Endometrial microvascular endothelial cells (primary cell): ENCODE results near the gene HOXC6. TPM values are rescaled to one million over a fixed set of nuclear protein-coding genes. Genes with fewer than 3 reads are reported as not detected.

Source experiments
- in situ Hi-C: cut with HindIII; loops from 2 replicates; pipeline ENCODE4 v1.10.0; 2017; ENCODE audit warnings: low sequenced_read_pairs, low pct_unique_long_range_greater_than_20kb; ENCODE audit errors: inconsistent ontology term
- total RNA-seq: library from RNA; depleted of rRNA; stranded (reverse); fragments of >200 nt; gene quantifications from one replicate; pipeline ENCODE4 v1.2.3, GENCODE V29; 2015; ENCODE audit errors: inconsistent ontology term

The HOXC6 gene
- total RNA-seq, 1 donor from 2014 or later = not detected

DNA sequence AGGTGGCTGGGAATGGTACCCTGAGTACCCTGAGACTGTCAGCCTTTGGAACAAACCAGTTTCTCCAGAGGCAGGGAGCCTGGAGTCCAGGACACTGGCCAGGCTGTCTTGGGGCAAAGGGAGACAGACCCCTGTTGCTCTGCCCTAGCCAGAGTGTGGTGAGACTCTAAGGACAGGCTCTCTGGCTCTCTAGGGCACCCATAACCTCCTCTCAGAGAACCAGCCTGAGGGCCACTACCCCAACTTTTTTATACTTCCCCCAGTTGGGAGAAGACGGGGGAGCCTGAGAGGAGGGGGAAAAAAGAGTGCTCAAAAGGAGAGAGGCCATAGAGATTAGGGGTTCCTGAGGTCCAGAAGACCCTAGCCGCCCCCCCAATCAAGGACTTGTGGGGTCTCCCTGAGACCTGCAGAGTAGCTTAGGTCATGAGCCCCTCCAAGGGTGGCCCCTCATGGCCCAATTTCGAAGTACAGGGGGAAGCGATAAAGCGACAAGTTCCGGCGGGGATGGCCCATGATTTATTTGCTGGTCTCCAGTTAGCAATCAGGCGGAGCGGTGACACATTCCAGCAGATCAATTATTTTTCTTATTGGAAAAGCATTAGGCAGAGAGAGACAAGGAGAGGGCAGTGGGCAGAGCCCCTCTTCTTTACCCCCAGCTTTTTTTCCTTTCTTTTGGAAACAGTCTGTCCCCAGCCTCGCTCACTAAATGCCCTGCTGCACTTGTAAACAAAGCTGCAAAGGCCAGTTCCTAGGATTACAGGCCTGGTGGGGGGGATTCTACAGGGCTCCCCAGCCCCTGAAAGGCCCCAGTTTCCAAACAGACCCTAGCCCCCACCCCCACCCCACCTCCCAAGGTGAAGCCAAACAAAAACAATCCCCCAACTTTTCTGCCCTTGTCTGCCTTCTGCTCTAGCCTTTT is 17.9 kb upstream of the HOXC6 start:
- in situ Hi-C loops = loop anchor here (25.0 kb wide), 1 partner anchor 202 kb away; no protein-coding TSS in a partner anchor

DNA sequence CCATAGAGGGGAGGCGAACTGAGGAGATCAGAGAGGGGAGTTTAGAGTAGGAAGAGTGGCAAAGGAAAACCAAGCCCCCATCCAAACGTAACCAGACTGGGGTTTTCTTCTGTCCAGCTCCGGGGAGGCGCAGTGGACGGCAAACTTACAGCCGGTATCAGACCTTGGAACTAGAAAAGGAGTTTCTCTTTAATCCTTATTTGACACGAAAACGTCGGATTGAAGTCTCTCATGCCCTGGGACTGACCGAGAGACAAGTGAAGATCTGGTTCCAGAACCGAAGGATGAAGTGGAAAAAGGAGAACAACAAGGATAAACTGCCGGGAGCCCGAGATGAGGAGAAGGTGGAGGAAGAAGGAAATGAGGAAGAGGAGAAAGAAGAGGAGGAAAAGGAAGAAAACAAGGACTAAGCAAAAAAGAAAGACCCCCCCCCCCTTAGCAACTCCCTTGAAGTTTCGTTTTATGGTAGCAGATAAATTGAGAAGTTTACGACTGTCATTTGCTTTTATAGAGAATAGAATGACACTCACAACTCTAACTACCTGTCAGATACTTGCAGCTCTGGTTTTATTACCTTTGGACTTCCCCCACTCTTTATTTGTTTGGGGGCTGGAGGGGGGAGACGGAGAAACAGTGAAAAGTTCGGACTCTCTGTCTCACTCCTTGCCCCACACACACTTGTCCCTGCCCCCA is 17.1 kb upstream of the HOXC6 start:
- in situ Hi-C loops = loop anchor here (25.0 kb wide), 1 partner anchor 201 kb away; no protein-coding TSS in a partner anchor

DNA sequence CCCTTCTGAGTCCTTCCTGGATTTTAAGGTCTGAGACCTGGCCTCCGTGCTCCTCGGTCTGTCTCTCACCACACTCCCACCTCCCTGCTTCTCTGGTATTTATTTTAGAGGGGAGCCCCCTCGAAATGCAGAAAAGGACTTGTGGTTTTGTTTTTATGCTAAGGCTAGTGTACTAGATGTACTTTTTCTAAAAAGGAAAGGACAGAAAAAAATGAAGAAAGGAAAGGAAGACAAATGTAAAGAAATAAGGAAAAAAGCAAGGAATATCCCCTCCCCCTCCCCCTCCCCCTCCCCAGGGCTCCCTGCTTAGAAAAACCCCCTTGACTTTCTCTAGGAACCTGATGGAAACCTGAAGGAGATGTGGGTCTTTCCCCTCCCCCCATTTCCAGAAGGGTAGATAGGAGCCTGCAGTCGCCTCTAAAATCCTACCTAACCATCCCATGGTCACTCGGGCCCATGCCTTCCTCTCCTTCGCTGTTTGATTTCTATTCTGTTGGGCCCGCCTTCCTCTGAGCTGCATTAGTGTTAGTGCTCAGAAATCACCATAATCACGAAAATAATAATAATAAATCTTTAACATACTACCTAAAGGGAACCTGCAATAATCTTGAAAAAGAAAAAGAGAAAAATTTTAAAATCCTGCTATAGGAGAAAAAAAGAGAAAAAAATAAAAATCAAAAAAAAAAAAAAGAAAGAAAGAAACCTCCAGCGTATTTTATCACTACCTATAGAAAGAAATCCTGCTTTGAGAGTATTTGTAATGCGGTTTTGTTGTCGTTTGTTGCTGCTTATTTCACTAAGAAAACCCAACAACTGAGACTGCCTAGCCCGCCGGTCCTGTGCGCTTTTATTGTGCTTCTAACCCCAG is 16.3 kb upstream of the HOXC6 start:
- in situ Hi-C loops = loop anchor here (25.0 kb wide), 1 partner anchor 200 kb away; no protein-coding TSS in a partner anchor

DNA sequence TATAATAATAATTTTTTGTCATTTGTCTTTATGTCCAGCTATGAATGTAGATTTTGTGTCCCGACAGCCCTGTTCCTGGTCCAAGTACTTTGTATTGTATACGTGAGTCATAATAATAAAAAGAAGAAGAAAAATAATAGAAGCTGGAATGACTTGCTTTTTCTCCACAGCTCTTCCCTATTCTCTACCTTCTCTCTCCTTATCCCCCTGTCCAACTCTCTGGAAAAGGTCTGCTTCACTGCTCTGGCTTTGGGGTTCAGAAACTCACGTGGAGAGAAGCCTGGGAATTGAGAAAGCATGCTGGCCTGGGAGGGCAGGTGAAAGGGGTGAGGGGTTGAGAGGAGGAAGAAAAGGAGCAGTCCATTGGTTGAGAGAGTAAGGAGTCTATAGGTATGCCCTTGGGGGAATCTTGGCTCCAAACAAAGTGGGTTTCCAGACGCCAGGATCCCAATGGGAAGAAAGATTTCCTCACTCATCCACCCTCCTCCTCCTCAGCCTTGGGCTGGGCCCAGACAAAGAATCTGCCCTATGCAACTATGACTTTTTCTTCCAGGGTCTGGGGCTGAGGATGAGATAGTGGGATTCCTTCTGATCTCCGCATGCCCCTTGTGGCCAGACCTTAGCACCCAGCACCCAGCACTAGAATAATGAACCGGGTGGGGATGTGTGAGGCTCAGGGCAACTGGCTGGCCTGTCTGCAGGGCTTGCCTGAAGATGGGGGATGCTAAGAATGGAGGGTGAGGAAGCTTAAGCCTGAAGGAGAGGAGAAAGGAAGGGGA is 15.4 kb upstream of the HOXC6 start:
- in situ Hi-C loops = loop anchor here (25.0 kb wide), 1 partner anchor 199 kb away; no protein-coding TSS in a partner anchor

DNA sequence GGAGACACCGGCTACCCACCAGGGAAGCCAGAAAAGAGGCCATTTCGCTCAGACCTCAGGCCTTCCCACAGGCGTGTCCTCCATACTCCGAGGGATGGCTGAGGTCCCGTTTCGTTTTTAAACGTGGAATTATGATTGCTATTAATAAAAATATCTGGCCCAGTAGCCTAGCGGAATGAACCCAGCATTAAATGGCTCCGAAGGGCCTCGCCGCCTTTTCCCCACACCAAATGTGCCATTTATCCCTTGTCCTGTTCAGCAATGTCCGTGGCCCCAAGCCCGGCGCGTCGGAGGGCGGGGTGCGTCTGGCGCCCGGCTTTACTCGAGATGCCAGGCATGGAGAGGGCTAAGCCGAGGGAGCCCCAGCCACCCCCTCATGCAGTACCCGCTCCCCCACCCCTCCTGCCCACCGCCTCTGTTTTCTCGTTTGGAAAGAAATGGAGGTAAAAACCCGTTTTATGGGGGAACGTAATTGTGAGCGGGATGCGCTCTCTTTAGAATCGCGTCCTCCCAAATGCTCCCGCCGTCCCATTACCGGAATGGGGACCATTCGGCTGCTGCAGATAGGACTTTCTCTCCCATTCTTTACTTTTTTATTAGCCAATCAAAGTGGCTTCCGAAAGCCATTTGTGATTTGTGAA is 13.7 kb upstream of the HOXC6 start:
- in situ Hi-C loops = loop anchor here (25.0 kb wide), 1 partner anchor 198 kb away; no protein-coding TSS in a partner anchor

DNA sequence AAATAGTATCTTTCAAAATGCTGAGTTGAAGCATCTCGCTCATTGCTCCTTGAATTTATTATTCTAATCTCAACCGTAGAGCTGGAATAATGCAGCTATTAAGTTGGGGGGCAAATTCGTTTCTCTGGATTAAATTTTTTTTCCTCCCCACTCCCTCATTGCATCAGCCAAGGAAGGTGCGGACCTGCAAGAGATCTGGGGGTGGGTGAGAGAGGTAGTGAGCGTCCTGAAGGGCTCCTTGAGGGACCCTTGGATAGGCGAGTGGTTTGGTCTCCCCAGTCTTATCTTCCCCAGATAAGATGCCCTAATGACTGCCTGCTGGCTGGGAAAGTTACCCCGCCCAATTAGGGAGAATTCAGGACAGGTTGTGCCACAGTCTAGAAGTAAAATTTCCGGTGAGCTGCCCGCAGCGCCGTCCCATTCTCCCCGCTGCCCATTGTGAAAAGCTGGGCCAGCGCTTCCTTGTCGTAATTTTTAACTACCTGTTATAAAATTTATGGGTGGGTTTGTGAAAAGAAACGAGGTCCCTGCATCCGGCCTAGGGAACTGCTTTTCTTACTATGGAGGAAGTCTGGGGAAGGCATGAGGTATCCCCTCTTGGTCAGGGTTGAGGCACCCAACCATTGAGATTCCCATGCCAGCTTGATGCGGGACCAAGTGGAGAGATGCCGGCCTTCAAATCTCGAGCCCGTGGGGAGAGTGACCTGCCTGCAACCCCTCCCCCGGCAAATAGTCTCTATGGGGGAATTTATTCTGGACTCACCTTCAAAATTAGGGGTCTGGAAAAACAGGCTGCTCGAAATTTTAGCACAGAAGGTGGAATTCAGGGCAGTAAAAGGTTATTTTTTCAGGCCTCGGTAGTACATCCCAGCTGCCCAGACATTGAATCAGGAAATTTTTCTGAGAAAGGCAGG is 13.0 kb upstream of the HOXC6 start:
- in situ Hi-C loops = loop anchor here (25.0 kb wide), 1 partner anchor 197 kb away; no protein-coding TSS in a partner anchor

DNA sequence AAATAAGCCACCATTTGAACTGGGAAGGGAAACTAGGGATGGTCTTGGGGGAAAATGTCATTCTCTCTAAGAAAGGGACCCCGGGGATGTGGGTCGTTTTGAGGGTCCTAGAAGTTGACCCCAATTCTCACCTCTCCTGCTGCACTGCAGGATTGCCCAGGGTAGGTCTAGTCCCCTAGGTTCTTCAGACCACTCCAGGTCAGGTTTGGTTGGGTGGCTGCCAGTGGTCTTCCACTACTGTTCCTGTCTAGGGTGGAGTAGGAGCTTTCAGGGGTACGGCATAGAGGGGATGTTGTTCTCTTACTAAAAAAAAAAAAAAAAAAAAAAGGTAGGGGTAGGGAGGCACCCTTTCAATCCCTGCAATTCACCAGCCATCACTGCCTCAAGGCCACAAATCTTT is 12.2 kb upstream of the HOXC6 start:
- in situ Hi-C loops = loop anchor here (25.0 kb wide), 1 partner anchor 196 kb away; no protein-coding TSS in a partner anchor

DNA sequence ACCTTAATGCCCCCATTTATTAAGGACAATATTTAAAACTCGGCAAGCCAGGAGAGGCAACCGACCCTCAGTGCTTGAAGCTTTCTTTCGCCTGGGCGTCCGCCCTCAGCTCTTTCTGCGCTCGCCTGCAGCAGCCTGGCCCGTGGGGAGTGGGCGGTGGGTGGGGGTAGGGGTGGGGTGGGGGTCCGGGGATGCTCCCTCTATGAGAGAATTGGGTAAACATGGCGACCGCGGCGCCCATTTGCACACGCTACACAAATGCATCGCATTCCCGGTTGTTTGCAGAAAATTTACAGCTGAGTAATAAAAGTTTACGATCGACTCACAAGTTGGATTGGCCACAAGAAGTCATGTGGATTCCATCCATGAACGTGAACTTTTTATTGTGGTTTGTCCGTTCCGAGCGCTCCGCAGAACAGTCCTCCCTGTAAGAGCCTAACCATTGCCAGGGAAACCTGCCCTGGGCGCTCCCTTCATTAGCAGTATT is 11.7 kb upstream of the HOXC6 start:
- in situ Hi-C loops = loop anchor here (25.0 kb wide), 1 partner anchor 196 kb away; no protein-coding TSS in a partner anchor

DNA sequence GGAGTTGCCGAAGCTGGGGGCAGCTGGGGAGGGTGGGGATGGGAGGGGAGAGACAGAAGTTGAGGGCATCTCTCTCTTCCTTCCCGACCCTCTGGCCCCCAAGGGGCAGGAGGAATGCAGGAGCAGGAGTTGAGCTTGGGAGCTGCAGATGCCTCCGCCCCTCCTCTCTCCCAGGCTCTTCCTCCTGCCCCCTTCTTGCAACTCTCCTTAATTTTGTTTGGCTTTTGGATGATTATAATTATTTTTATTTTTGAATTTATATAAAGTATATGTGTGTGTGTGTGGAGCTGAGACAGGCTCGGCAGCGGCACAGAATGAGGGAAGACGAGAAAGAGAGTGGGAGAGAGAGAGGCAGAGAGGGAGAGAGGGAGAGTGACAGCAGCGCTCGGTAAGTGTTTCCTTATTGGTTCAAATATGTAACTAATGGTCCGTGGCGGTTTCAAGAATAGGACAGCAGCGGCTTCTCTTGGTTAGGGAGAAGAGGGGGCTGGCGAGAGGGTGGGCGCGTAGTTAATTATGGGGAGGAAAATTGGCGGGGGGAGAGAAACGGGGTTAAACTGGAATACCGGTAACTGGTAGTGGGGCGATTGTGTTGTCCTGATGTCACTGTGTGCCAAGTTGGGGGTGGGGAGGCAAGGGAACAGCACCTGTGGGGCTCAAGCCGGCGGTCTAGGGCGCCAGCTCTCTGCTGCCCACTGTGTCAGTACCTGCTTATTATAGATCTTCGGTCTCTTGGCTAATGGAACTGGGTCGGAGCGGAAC is 11.0 kb upstream of the HOXC6 start:
- in situ Hi-C loops = loop anchor here (25.0 kb wide), 1 partner anchor 195 kb away; no protein-coding TSS in a partner anchor

DNA sequence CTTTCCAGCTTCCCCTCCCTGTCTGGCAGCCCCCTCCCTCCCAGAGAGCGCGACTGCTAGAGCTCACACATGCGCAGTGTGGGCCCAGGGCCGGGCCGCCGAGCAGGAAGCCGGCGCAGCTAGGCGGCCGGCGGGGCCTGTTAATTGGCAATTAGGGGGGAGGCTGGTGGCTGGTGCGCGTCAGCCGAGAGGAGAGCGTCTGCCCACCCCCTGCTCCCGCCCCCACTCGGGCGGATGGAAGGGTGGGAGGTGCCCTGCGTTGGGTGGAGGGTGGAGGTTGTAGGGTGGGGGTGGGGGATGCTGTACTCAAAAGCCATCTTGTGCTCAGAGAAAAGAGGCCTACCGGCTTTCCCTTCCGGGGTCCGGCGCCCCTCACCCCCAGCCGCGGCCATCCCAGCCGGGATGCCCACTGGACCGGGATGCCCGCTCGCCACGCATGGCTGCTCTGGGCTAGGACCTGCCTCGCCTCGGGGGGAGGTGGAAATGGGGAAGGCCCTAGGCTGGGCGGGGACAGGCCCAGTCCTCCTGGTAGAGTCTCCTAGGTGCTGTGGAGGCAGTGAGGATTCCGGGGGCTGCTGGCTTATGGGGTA is 10.3 kb upstream of the HOXC6 start:
- in situ Hi-C loops = loop anchor here (25.0 kb wide), 1 partner anchor 194 kb away; no protein-coding TSS in a partner anchor

DNA sequence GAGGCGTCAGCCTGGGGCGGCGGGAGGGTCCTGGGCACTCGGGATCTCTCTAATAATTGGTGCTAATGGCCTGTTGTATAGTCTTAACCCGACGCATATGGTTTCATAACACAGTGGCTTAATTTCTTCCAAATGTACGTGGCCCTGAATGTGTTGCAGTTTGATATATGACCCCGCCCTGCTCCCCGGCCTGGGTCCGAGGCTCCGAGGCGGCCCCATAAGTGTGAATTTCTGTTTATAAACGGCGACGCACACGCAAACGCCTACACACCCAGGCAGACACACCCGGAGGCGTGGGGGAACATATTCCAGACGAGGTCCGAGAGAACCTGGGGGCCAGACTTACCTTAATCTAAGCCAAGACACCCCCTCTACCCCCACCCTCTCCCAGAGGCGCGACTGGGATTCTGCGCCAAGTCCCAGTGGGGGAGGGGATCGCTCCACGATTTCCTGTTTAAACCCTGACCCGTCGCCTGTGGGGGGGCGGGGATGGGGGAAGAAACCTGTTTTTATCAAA is 9.7 kb upstream of the HOXC6 start:
- in situ Hi-C loops = loop anchor here (25.0 kb wide), 1 partner anchor 194 kb away; no protein-coding TSS in a partner anchor

DNA sequence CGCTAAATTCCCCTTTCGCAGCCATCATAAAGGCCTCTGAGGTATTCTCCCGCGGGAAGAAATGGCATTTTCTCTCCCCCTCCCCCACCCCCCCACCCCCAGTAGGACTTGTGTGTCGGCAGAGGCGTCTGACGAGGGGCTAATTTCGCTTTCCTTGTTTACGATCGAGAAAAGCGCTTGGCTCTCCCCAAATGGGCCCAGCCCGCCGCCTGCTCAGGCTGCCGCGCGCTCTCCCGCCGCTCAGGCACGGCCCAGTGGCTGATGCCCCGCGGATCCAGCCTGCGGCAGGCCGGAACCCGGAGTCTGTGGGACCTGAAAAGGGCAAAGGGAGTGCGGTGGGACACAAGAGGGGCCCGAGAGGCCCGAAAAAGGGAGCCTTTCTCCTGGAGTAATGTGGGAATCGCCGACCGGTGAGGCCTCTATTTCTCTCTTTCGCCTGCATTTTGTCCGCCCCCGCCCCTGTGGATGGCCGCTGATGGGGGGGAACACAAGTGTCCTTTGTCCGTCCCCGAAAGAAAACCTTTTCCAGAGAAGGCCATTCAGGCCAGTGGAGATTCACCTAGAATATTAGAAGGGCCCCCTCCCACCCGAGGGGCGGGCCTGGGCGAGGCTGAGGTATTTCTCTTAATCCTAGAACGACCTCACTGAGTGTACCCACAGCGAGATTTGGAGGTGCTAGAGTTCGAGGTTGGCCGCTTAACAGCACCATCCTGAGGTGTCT is 9.0 kb upstream of the HOXC6 start:
- in situ Hi-C loops = loop anchor here (25.0 kb wide), 1 partner anchor 193 kb away; no protein-coding TSS in a partner anchor

DNA sequence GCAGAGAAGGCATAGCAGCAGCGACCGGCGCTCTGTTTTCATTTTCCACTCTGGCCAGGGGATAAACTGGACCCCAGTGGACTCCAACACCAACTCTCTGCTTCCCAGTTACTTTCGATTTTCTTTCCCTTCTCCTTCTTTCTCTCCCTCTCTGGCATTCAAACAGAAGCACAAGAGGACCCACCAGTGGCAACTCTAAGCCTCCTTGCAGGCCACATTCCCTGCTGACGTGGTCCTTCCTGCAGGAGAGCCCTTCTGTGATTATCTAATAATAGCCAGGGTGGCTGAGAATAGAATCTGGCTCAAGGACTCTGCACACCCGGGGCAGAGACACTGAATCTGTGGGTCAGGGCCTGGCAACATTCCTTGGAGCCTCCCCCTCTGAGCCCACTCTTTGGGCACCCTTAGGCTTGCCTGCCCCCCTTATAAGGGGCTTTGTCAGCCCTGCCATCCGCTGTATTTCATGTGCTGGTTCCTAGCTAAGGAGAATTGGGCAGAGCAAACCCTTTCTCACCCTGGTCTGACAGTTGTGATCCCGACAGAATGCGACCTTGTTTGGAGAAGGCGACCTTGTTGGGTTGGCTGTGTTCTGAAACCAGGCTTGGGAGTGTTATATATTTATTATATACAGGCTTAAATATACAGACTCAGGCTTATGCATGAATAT is 8.2 kb upstream of the HOXC6 start:
- in situ Hi-C loops = loop anchor here (25.0 kb wide), 1 partner anchor 192 kb away; no protein-coding TSS in a partner anchor
